ENCODE measurements around the gene UGT2B17.

The UGT2B17 gene

GRCh38 chr4:68594678-68595077 lies 18.6 kb upstream of the UGT2B17 start:
- TF ChIP-seq CTCF (IDR thresholded peaks at IDR 0.05) = no peak

- TF ChIP-seq CTCF (IDR thresholded peaks at IDR 0.05) = no peak
These were observed 17.0 kb upstream of the UGT2B17 start for GRCh38 chr4:68593112-68593511.

- no peak for TF ChIP-seq CTCF (IDR thresholded peaks at IDR 0.05)
These were observed 16.6 kb upstream of the UGT2B17 start for GRCh38 chr4:68592673-68593072.

GRCh38 chr4:68591204-68591603 lies 15.1 kb upstream of the UGT2B17 start:
- TF ChIP-seq CTCF (IDR thresholded peaks at IDR 0.05) = no peak

- TF ChIP-seq CTCF (IDR thresholded peaks at IDR 0.05) = no peak
These were observed 13.7 kb upstream of the UGT2B17 start for GRCh38 chr4:68589790-68590189.

GRCh38 chr4:68582339-68582717 lies 6.2 kb upstream of the UGT2B17 start:
- TF ChIP-seq CTCF (IDR thresholded peaks at IDR 0.05) = no peak

- no peak for TF ChIP-seq CTCF (IDR thresholded peaks at IDR 0.05)
These were observed 5.5 kb upstream of the UGT2B17 start for GRCh38 chr4:68581383-68582338.
